H1 (cell line): ENCODE measurements around the gene ZYG11B. TPM values are rescaled to one million over a fixed set of nuclear protein-coding genes. Genes with fewer than 3 reads are reported as not detected.

ENCODE experiments used
- CTCF ChIA-PET: fragments of 300-600 bp; sonication (Branson Sonifier 250); formaldehyde crosslinking; loops from one replicate; lab custom pipeline; 2021; ENCODE audit not compliant: partially characterized antibody; lab: Charles Lee
- POLR2A ChIA-PET: fragments of 300-600 bp; sonication (Branson Sonifier 250); formaldehyde crosslinking; loops from one replicate; lab custom pipeline; 2021; ENCODE audit warnings: inconsistent platforms; ENCODE audit not compliant: partially characterized antibody; lab: Charles Lee
- DNase-seq, 2 experiments: peaks; one replicate each; pipeline versions ENCODE4 v3.0.0 to v3.0.0-alpha.2; 2010 to 2022; ENCODE audit warnings: low spot score in 2 of 2, low read depth in 1 of 2, mixed read lengths in 1 of 2
- FAIRE-seq: peaks from 2 replicates; lab custom pipeline; 2011; peaks lifted over from hg19 to GRCh38; lab: Jason Lieb, UNC
- H2AFZ ChIP-seq: 2 replicates; pipeline ENCODE4 v1.8.1; 2012; ENCODE audit warnings: low read length, inconsistent platforms
- H2AK5ac ChIP-seq: 2 replicates; pipeline ENCODE4 v1.6.1; 2013; ENCODE audit warnings: low read depth, low read length
- H2BK120ac ChIP-seq: replicated peaks from 2 replicates; pipeline ENCODE3; 2013; ENCODE audit warnings: low read depth, low read length, inconsistent platforms
- H2BK12ac ChIP-seq: 2 replicates; pipeline ENCODE4 v1.6.1; 2013; ENCODE audit warnings: low read depth, low read length
- H2BK15ac ChIP-seq: 2 replicates; pipeline ENCODE4 v1.6.1; 2013; ENCODE audit warnings: low read length
- H2BK20ac ChIP-seq: 2 replicates; pipeline ENCODE4 v1.6.1; 2013; ENCODE audit warnings: low read length
- H2BK5ac ChIP-seq: 2 replicates; pipeline ENCODE4 v1.6.1; 2013; ENCODE audit warnings: low read depth, low read length
- H3K14ac ChIP-seq: 2 replicates; pipeline ENCODE4 v1.6.1; 2013; ENCODE audit warnings: inconsistent platforms; ENCODE audit not compliant: insufficient read length
- H3K18ac ChIP-seq: 2 replicates; pipeline ENCODE4 v1.6.1; 2013; ENCODE audit warnings: low read length; ENCODE audit errors: extremely low read depth
- H3K23ac ChIP-seq: 2 replicates; pipeline ENCODE4 v1.6.1; 2013; ENCODE audit warnings: inconsistent platforms; ENCODE audit not compliant: insufficient read length
- H3K23me2 ChIP-seq: 2 replicates; pipeline ENCODE4 v1.6.1; 2013; ENCODE audit warnings: low read depth, low read length
- H3K27ac ChIP-seq: 2 replicates; pipeline ENCODE4 v1.6.1; 2011; ENCODE audit warnings: low read depth, low read length, inconsistent platforms
- H3K27me3 ChIP-seq, 4 experiments: replicated peaks in 1 of 4; 1 replicate in 1 of 4; 2 replicates in 3 of 4; pipeline versions ENCODE4 v1.6.1 to v1.8.1; 2011 to 2013; ENCODE audit warnings: low read length in 3 of 4, mild to moderate bottlenecking in 3 of 4, inconsistent platforms in 2 of 4, mixed read lengths in 2 of 4, moderate library complexity in 1 of 4; ENCODE audit not compliant: control insufficient read depth in 3 of 4, insufficient read depth in 3 of 4; ENCODE audit errors: extremely low read depth in 1 of 4
- H3K36me3 ChIP-seq, 4 experiments: 2 replicates each; pipeline versions ENCODE4 v1.6.1 to v1.8.1; 2011 to 2013; ENCODE audit warnings: mild to moderate bottlenecking in 4 of 4, low read length in 3 of 4, moderate library complexity in 2 of 4, control low read depth in 1 of 4, inconsistent platforms in 1 of 4; ENCODE audit not compliant: insufficient read depth in 4 of 4, control insufficient read depth in 2 of 4
- H3K4ac ChIP-seq: replicated peaks from 2 replicates; pipeline ENCODE3; 2013; ENCODE audit warnings: low read length, low read depth, mixed read lengths, inconsistent platforms; ENCODE audit not compliant: insufficient read length
- H3K4me1 ChIP-seq, 4 experiments: replicated peaks in 1 of 4; 1 replicate in 1 of 4; 2 replicates in 3 of 4; pipeline versions ENCODE4 v1.6.1 to v1.8.1; 2011 to 2013; ENCODE audit warnings: low read length in 3 of 4, inconsistent platforms in 2 of 4, mixed read lengths in 1 of 4; ENCODE audit not compliant: insufficient read depth in 4 of 4, control insufficient read depth in 3 of 4
- H3K4me2 ChIP-seq, 2 experiments: 2 replicates each; pipeline versions ENCODE4 v1.6.1 to v1.8.1; 2011 to 2013; ENCODE audit warnings: low read depth in 2 of 2, low read length in 2 of 2, control low read depth in 1 of 2, inconsistent platforms in 1 of 2, mild to moderate bottlenecking in 1 of 2; ENCODE audit not compliant: insufficient read depth in 1 of 2
- H3K4me3 ChIP-seq, 4 experiments: fragments of 200-600, 300-600 bp in 1 of 4; sonication (generic), shearing (Covaris generic), sonication (Bioruptor Twin) in 1 of 4; 2 replicates each; pipeline versions ENCODE4 v1.5.1 to v1.8.1; 2011 to 2016; ENCODE audit warnings: low read length in 4 of 4, low read depth in 3 of 4, control low read depth in 2 of 4, inconsistent platforms in 2 of 4, mild to moderate bottlenecking in 2 of 4, mixed read lengths in 1 of 4, moderate library complexity in 1 of 4; ENCODE audit not compliant: insufficient read depth in 2 of 4; ENCODE audit errors: extremely low read depth in 1 of 4
- H3K56ac ChIP-seq: replicated peaks from 2 replicates; pipeline ENCODE3; 2013; ENCODE audit warnings: low read depth, mild to moderate bottlenecking, mixed read lengths, low read length, inconsistent platforms; ENCODE audit not compliant: insufficient read length
- H3K79me1 ChIP-seq: 2 replicates; pipeline ENCODE4 v1.6.1; 2013; ENCODE audit warnings: low read depth, low read length, control low read depth
- H3K79me2 ChIP-seq, 2 experiments: 2 replicates each; pipeline versions ENCODE4 v1.6.1 to v1.8.1; 2012 to 2013; ENCODE audit warnings: low read length in 2 of 2, mild to moderate bottlenecking in 2 of 2, inconsistent platforms in 1 of 2; ENCODE audit not compliant: insufficient read depth in 2 of 2, control insufficient read depth in 1 of 2
- H3K9ac ChIP-seq, 4 experiments: replicated peaks in 1 of 4; 1 replicate in 1 of 4; 2 replicates in 3 of 4; pipeline versions ENCODE4 v1.6.1 to v1.8.1; 2011 to 2013; ENCODE audit warnings: low read depth in 3 of 4, low read length in 3 of 4, control low read depth in 2 of 4, mild to moderate bottlenecking in 2 of 4, moderate library complexity in 2 of 4, inconsistent platforms in 1 of 4; ENCODE audit errors: extremely low read depth in 1 of 4
- H3K9me3 ChIP-seq, 2 experiments: 2 replicates each; pipeline versions ENCODE4 v1.6.1 to v1.8.1; 2012 to 2013; ENCODE audit warnings: mild to moderate bottlenecking in 2 of 2, moderate library complexity in 2 of 2, control low read depth in 1 of 2, inconsistent platforms in 1 of 2, low read depth in 1 of 2, low read length in 1 of 2, mixed read lengths in 1 of 2; ENCODE audit not compliant: insufficient read depth in 2 of 2
- H4K20me1 ChIP-seq, 2 experiments: replicated peaks in 1 of 2; 2 replicates each; pipeline versions ENCODE3 to v1.8.1; 2011 to 2013; ENCODE audit warnings: inconsistent platforms in 2 of 2, low read length in 2 of 2, mild to moderate bottlenecking in 1 of 2; ENCODE audit not compliant: insufficient read depth in 2 of 2, control insufficient read depth in 1 of 2
- H4K5ac ChIP-seq: 2 replicates; pipeline ENCODE4 v1.6.1; 2013; ENCODE audit warnings: low read length, low read depth, mixed read lengths, inconsistent platforms; ENCODE audit not compliant: insufficient read length
- H4K8ac ChIP-seq: 2 replicates; pipeline ENCODE4 v1.8.0; 2013; ENCODE audit warnings: mild to moderate bottlenecking, moderate library complexity, low read length, inconsistent platforms; ENCODE audit not compliant: insufficient read depth; ENCODE audit errors: extremely low read depth
- H4K91ac ChIP-seq: replicated peaks from 2 replicates; pipeline ENCODE3; 2013; ENCODE audit warnings: low read length, mixed read lengths, inconsistent platforms; ENCODE audit not compliant: insufficient read length
- CBX5 ChIP-seq: fragments of 300-800, 300-1000 bp; sonication (generic); IDR thresholded peaks from 2 replicates; pipeline ENCODE4 v1.7.1; 2016; ENCODE audit warnings: antibody characterized with exemption, low read length, low read depth
- EGR1 ChIP-seq: IDR thresholded peaks from 2 replicates; pipeline ENCODE4 v1.6.1; 2011; ENCODE audit warnings: low read depth, low read length, borderline replicate concordance
- EP300 ChIP-seq, 2 experiments: IDR thresholded peaks; 1 replicate in 1 of 2; 2 replicates in 1 of 2; pipeline ENCODE4 v1.6.1; 2011 to 2012; ENCODE audit warnings: low read depth in 2 of 2, low read length in 2 of 2, mild to moderate bottlenecking in 2 of 2, borderline replicate concordance in 1 of 2, inconsistent platforms in 1 of 2, moderate library complexity in 1 of 2
- GABPA ChIP-seq: IDR thresholded peaks from 2 replicates; pipeline ENCODE4 v1.6.1; 2011; ENCODE audit warnings: mild to moderate bottlenecking, low read length, moderate library complexity, borderline replicate concordance; ENCODE audit not compliant: insufficient read depth
- HDAC2 ChIP-seq, 2 experiments: fragments of 300-600 bp in 1 of 2; sonication (generic) in 1 of 2; IDR thresholded peaks; 2 replicates each; pipeline ENCODE4 v1.6.1; 2011 to 2012; ENCODE audit warnings: low read depth in 2 of 2, low read length in 2 of 2, mild to moderate bottlenecking in 2 of 2, moderate library complexity in 2 of 2, borderline replicate concordance in 1 of 2, inconsistent platforms in 1 of 2
- JUND ChIP-seq: IDR thresholded peaks from 2 replicates; pipeline ENCODE4 v1.6.1; 2011; ENCODE audit warnings: mild to moderate bottlenecking, improper control_type of control experiment, low read length
- POLR2AphosphoS5 ChIP-seq: IDR thresholded peaks from 2 replicates; pipeline ENCODE4 v1.6.1; 2011; ENCODE audit warnings: low read depth, low read length
- SUZ12 ChIP-seq: fragments of 200-600 bp; sonication (generic); IDR thresholded peaks from 2 replicates; pipeline ENCODE4 v1.6.1; 2012; ENCODE audit warnings: mild to moderate bottlenecking, inconsistent platforms, low read length, moderate library complexity, mixed read lengths
- TBP ChIP-seq: IDR thresholded peaks from 2 replicates; pipeline ENCODE4 v1.6.1; 2011; ENCODE audit warnings: low read depth, low read length, improper control_type of control experiment
- ZNF274 ChIP-seq: IDR thresholded peaks from 2 replicates; pipeline ENCODE4 v1.7.0; 2012; ENCODE audit warnings: low read length, borderline replicate concordance; ENCODE audit errors: extremely low read depth
- WGBS, 2 experiments: shearing (Covaris generic) in 1 of 2; methylation state at CpG; one replicate each; pipeline versions ENCODE4 v1.1.6 to v1.1.7; 2013 to 2015; ENCODE audit warnings: low lambda C conversion rate in 2 of 2, mixed read lengths in 2 of 2, inconsistent platforms in 1 of 2, low coverage in 1 of 2, missing lambda C conversion rate in 1 of 2; ENCODE audit not compliant: insufficient replicate concordance in 2 of 2, insufficient coverage in 1 of 2, insufficient read length in 1 of 2; ENCODE audit errors: extremely low coverage in 1 of 2, missing lambda C conversion rate in 1 of 2; 5-methylcytosine and 5-hydroxymethylcytosine counted together
- polyA plus RNA-seq, 7 experiments: library from polyadenylated mRNA; depleted of rRNA in 3 of 7; stranded (reverse) in 5 of 7; unstranded in 2 of 7; fragments of >200 nt in 5 of 7; fragments of 200-250 nt in 2 of 7; gene quantifications; 1 replicate in 5 of 7; 2 replicates in 1 of 7; 4 replicates in 1 of 7; pipeline versions ENCODE4 v1.2.1 to v1.2.3, GENCODE V29; 2011 to 2013; ENCODE audit warnings: missing spikeins in 2 of 7, mixed read lengths in 2 of 7
- total RNA-seq: library from RNA; stranded (reverse); fragmentation: NEBNext Ultra II Directional; extraction: Animal tissue kit (Norgen Biotek cat#: 25700); gene quantifications from 2 replicates; pipeline ENCODE4 v1.2.1, GENCODE V29; 2021

The ZYG11B gene
- total and polyA plus RNA-seq, 2 of the 8 experiments (the other 6 are each of a cell fraction or from before 2014, with no cell fraction given) = 4.4 to 20.9 TPM

DNA sequence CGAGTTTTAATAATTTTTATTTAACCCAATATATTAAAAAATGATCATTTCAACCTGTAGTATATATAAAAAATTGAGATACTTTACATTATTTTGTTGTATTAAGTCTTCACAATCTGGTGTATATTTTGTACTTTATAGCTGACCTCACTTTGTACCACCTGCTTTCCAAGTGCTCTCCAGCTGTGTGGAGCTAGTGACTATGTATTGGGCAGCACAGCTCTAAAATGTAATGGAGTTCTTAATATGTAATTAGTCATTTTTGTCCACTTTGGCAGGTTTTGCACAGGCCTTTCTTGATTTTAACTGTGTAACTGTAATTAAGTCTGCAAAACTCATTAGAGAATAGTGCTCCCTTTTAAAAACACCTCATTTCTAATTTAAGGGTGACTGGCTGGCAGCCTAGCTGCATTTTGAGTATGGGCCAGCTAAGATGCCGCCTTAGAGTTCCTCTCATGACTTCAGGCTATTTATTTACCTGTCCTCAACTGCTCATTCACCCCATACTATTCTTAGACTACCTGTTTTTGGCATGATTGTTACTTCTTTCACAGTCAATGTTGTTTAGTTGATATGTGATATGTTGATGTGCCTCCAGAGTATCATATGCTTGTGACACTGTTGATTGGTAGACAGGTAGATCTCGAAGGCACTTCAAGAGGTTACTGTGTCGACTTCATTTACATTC, 43.2 kb downstream of the ZYG11B start:
- Histone ChIP-seq H4K91ac (no peak overlapping the region), H3K9me3 (no peaks in the 10 kb centered on the region), H2BK120ac (no peak overlapping the region), H3K56ac (no peak overlapping the region), H4K5ac (no peak overlapping the region), H3K4me1 (no peaks in the 10 kb centered on the region), H4K20me1 (no peaks in the 10 kb centered on the region), H3K27ac (no peak overlapping the region), H3K14ac (no peak overlapping the region), H2BK15ac (no peak overlapping the region), H3K23ac (no peak overlapping the region), H3K4me3 (no peak overlapping the region), H3K79me1 (peaks cover 2% of the 10 kb centered on the region; the same call in 1 of the 2 replicates), H2AFZ (no peak overlapping the region), H3K27me3 (no peaks in the 10 kb centered on the region), H2AK5ac (no peak overlapping the region), H3K9ac (no peak overlapping the region), H4K8ac (no peak overlapping the region), H2BK20ac (no peak overlapping the region), H3K4me2 (no peak overlapping the region), H2BK12ac (no peak overlapping the region), H2BK5ac (no peak overlapping the region), H3K79me2 (no peaks in the 10 kb centered on the region), H3K4ac (no peak overlapping the region), H3K36me3 (no peaks in the 10 kb centered on the region), H3K23me2 (0 out of 2 replicates have a peak, but pooled peaks cover 2% of the 10 kb centered on the region), H3K18ac (no peak overlapping the region)
- 85% methylated on average over 4 of the region's 4 CpGs; no CpG with 5 or more reads in 1 of the 2 experiments for WGBS, 2 experiments
- DNase-seq (no peak), FAIRE-seq (no peak)
- TF ChIP-seq CBX5 (no peak), ZNF274 (no peak), GABPA (no peak), JUND (no peak), POLR2AphosphoS5 (no peak), EP300 (IDR thresholded peaks at IDR 0.05; ENCODE audit: borderline replicate concordance in 1 of 2, low read depth in 2 of 2, low read length in 2 of 2) (no peak), EGR1 (no peak), HDAC2 (IDR thresholded peaks at IDR 0.05; ENCODE audit: borderline replicate concordance in 1 of 2, low read depth in 2 of 2, low read length in 2 of 2) (no peak), TBP (no peak), SUZ12 (no peak)
- CTCF ChIA-PET = interaction anchor here (0.6 to 1.9 kb wide), 3 partner anchors 9 to 364 kb away, joined by 3 to 5 read pairs (median 4); no protein-coding TSS in a partner anchor
- POLR2A ChIA-PET = no interaction called here
